ENCODE measurements around the gene CCNDBP1.
"Not testable (repeated sequence)": the region's sequence is repeated elsewhere in the genome, so short reads cannot be mapped to it uniquely, and the experiment has no call there.

The CCNDBP1 gene

DNA sequence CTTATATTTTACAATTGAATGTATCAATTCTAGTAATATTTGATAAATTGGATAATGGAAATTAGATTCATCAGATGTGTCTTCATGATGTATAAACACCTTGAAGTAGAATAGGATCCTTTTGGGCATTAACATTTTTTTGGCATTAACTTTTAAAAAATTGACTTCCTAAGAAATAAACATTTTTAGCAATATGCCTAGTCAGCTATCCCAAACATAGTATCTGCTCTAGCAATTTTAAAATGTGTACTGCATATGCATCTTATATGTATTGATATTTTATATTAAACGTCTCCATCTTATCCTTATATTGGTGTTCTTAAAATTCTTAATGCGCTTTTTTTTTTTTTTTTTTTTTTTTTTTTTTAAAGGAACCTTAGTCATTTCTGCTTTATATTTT lies 8.5 kb downstream of the CCNDBP1 start:
- no peak overlapping the region for H3K4me3 ChIP-seq (replicated peaks in 1 of 2; ENCODE audit: low read depth in 2 of 2, low read length in 2 of 2)
- TF ChIP-seq, protein P1, sequence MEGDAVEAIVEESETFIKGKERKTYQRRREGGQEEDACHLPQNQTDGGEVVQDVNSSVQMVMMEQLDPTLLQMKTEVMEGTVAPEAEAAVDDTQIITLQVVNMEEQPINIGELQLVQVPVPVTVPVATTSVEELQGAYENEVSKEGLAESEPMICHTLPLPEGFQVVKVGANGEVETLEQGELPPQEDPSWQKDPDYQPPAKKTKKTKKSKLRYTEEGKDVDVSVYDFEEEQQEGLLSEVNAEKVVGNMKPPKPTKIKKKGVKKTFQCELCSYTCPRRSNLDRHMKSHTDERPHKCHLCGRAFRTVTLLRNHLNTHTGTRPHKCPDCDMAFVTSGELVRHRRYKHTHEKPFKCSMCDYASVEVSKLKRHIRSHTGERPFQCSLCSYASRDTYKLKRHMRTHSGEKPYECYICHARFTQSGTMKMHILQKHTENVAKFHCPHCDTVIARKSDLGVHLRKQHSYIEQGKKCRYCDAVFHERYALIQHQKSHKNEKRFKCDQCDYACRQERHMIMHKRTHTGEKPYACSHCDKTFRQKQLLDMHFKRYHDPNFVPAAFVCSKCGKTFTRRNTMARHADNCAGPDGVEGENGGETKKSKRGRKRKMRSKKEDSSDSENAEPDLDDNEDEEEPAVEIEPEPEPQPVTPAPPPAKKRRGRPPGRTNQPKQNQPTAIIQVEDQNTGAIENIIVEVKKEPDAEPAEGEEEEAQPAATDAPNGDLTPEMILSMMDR (IDR thresholded peaks at IDR 0.05; ENCODE audit: low read depth, low read length): no peak
- DNase-seq (ENCODE audit: low read depth in 2 of 2): no peak

DNA sequence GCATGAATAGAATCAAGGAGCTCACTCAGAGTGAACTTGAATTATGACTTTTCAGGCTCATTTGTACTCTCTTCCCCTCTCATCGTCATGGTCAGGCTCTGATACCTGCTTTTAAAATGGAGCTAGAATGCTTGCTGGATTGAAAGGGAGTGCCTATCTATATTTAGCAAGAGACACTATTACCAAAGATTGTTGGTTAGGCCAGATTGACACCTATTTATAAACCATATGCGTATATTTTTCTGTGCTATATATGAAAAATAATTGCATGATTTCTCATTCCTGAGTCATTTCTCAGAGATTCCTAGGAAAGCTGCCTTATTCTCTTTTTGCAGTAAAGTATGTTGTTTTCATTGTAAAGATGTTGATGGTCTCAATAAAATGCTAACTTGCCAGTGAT lies 9.6 kb downstream of the CCNDBP1 start:
- peak in 1 of 2 donors; percentile 20 for DNase-seq (ENCODE audit: low read depth in 2 of 2)
- TF ChIP-seq, protein P1 (IDR thresholded peaks at IDR 0.05; ENCODE audit: low read depth, low read length): no peak

DNA sequence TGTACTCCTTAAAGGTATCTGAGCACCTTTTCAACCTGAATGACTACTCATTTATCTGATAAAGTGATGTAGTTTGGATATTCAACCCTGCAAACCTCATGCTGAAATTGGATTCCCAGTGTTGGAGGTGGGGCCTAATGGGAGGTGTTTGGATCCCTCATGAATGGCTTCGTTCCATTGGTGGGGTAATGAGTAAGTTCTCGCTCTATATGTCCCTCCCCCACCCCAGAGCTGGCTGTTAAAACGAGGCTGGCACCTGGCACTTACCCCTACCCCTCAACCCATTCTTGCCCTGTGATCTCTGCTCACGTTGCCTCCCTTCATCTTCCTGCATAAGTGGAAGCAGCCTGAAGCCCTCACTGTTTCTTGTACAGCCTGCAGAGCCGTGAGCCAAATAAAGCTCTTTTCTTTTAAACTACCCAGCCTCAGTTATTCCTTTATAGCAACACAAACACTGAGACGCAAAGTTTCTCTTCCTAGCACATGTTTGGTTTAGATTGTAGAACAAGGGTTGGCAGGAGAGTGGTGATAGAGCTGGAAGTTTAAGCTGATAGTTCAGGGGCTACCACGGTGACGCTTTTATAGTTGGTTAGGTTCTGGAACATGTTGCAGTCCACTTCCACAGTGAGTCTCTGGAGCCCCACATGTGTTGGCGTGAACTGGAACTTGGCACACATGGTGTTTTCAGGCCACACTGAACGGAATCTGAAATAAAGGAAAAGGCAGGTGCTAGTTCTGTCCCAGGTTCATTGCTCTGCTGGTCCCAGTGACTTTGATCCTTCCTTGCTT lies 11.8 kb downstream of the CCNDBP1 start:
- no peak for DNase-seq (ENCODE audit: low read depth in 2 of 2)
- TF ChIP-seq, protein P1 (IDR thresholded peaks at IDR 0.05; ENCODE audit: low read depth, low read length): no peak

More for the DNA sequence above, 9.6 kb downstream of the CCNDBP1 start:
- no peak overlapping the region for H3K4me3 ChIP-seq (replicated peaks in 1 of 2; ENCODE audit: low read depth in 2 of 2, low read length in 2 of 2)

DNA sequence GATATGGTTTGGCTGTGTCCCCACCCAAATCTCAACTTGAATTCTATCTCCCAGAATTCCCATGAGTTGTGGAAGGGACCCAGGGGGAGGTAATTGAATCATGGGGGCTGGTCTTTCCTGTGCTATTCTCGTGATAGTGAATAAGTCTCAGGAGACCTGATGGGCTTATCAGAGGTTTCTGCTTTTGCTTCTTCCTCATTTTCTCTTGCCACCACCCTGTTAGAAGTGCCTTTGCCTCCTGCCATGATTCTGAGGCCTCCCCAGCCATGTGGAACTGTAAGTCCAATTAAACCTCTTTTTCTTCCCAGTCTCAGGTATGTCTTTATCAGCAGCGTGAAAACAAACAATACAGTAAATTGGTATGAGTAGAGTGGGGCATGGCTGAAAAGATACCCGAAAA lies 12.6 kb downstream of the CCNDBP1 start:
- not testable (repeated sequence) for DNase-seq (ENCODE audit: low read depth in 2 of 2); H3K4me3 ChIP-seq (replicated peaks in 1 of 2; ENCODE audit: low read depth in 2 of 2, low read length in 2 of 2)

More for the DNA sequence above, 11.8 kb downstream of the CCNDBP1 start:
- no peak overlapping the region for H3K4me3 ChIP-seq (replicated peaks in 1 of 2; ENCODE audit: low read depth in 2 of 2, low read length in 2 of 2)

DNA sequence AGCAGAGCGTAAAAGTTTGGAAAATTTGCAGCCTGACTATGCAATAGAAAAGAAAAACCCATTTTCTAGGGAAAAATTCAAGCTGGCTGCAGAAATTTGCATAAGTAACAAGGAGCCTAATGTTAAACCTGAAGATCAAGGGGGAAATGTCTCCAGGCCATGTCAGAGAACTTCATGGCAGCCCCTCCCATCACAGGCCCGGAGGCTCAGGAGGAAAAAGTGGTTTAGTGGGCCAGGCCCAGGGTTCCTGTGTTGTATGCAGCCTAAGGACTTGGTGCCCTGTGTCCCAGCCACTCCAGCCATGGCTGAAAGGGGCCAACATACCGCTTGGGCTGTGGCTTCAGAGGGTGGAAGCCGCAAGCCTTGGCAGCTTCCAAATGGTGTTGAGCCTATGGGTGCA lies 13.4 kb downstream of the CCNDBP1 start:
- not testable (repeated sequence) for DNase-seq (ENCODE audit: low read depth in 2 of 2); H3K4me3 ChIP-seq (replicated peaks in 1 of 2; ENCODE audit: low read depth in 2 of 2, low read length in 2 of 2)

DNA sequence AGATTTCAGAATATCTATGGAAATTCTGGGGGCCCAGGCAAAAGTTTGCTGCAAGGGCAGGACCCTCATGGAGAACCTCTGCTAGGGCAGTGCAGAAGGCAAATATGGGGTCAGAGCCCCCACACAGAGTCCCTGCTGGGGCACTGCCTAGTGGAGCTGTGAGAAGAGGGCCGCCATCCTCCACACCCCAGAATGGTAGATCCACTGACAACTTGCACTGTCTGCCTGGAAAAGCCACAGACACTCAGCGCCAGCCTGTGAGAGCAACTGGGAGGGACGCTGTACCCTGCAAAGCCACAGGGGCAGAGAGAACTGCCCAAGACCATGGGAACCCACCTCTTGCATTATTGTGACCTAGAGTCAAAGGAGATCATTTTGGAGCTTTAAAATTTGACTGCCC lies 13.8 kb downstream of the CCNDBP1 start:
- TF ChIP-seq, protein P1 (IDR thresholded peaks at IDR 0.05; ENCODE audit: low read depth, low read length): no peak
- H3K4me3 ChIP-seq (replicated peaks in 1 of 2; ENCODE audit: low read depth in 2 of 2, low read length in 2 of 2): no peak overlapping the region
- DNase-seq (ENCODE audit: low read depth in 2 of 2): no peak

DNA sequence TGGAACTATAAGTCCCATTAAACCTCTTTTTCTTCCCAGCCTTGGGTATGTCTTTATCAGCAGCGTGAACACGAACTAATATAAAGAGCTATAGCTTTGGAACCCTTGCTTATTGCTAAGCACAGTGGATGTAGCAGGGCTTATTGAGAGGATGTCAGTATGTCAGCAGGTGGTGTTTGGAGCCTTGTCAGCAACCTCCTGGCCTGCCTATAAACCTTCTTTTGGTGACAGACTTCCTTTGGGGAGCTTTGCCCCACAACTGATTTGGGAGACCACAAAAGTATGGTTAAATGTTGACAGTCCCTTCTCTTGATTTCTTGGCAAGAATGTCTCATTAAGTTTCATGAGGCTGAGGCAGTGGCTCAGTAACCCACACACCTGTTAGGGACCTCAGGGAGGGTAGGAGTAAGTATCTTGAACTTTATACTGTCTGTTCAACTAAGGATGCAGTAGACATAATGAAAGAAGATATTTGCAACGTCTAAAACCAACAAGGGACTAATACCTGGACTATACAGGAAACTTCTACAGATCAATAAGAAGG lies 14.8 kb downstream of the CCNDBP1 start:
- TF ChIP-seq, protein P1 (IDR thresholded peaks at IDR 0.05; ENCODE audit: low read depth, low read length): no peak
- no peak for DNase-seq (ENCODE audit: low read depth in 2 of 2)
- no peak overlapping the region for H3K4me3 ChIP-seq (replicated peaks in 1 of 2; ENCODE audit: low read depth in 2 of 2, low read length in 2 of 2)

Measured in cardiac fibroblast (primary cell).